OCI-LY7 (cell line): ENCODE measurements around the gene SEC11A. TPM values are rescaled to one million over a fixed set of nuclear protein-coding genes. Genes with fewer than 3 reads are reported as not detected.
A peak's percentile ranks its signal among the peaks of the same experiment; 100 is the strongest.

ENCODE experiments used
- BruUV-seq: library from RNA; stranded (reverse); fragments of 400-500 nt; replicated peaks from 2 replicates; lab custom pipeline; 2021; lab: Mats Ljungman, UMichigan
- CTCF ChIA-PET: fragments of 300-600 bp; sonication (Branson Sonifier 250); formaldehyde crosslinking; loops from one replicate; lab custom pipeline; 2022; ENCODE audit warnings: antibody characterized with exemption; ENCODE audit not compliant: unreplicated experiment; lab: Charles Lee
- POLR2A ChIA-PET: fragments of 300-600 bp; sonication (Branson Sonifier 250); formaldehyde crosslinking; loops from one replicate; lab custom pipeline; 2022; ENCODE audit warnings: antibody characterized with exemption; lab: Charles Lee
- DNase-seq: peaks from one replicate; pipeline ENCODE4 v3.0.0-alpha.2; 2015; ENCODE audit warnings: low spot score
- H2AFZ ChIP-seq: fragments of 200-600 bp; sonication (generic), shearing (Covaris generic); 2 replicates; pipeline ENCODE4 v1.6.1; 2014; ENCODE audit warnings: mild to moderate bottlenecking, antibody characterized with exemption, low read length, moderate library complexity
- H3K27ac ChIP-seq: fragments of 200-600 bp; sonication (generic); 2 replicates; pipeline ENCODE4 v1.5.1; 2014; ENCODE audit warnings: mixed run types, low read depth, mild to moderate bottlenecking, moderate library complexity, low read length, inconsistent platforms; ENCODE audit not compliant: poor library complexity, severe bottlenecking
- H3K36me3 ChIP-seq: fragments of 200-600 bp; sonication (generic); 2 replicates; pipeline ENCODE4 v1.6.1; 2014; ENCODE audit warnings: mild to moderate bottlenecking, antibody characterized with exemption, low read length, moderate library complexity, mixed read lengths; ENCODE audit not compliant: insufficient read depth
- H3K4me1 ChIP-seq: fragments of 200-600 bp; sonication (generic); 2 replicates; pipeline ENCODE4 v1.5.1; 2014; ENCODE audit warnings: mild to moderate bottlenecking, low read length; ENCODE audit not compliant: insufficient read depth, poor library complexity, severe bottlenecking
- H3K4me2 ChIP-seq: fragments of 200-600 bp; sonication (generic); 2 replicates; pipeline ENCODE4 v1.6.1; 2014; ENCODE audit warnings: mild to moderate bottlenecking, low read length
- H3K4me3 ChIP-seq: fragments of 200-600 bp; sonication (generic); 2 replicates; pipeline ENCODE4 v1.5.1; 2014; ENCODE audit warnings: mild to moderate bottlenecking, low read depth, low read length; ENCODE audit not compliant: poor library complexity, severe bottlenecking
- H3K79me2 ChIP-seq: fragments of 200-600 bp; sonication (generic); 2 replicates; pipeline ENCODE4 v1.6.1; 2016; ENCODE audit warnings: low read depth, mild to moderate bottlenecking, low read length, moderate library complexity, mixed read lengths; ENCODE audit not compliant: insufficient read depth
- H3K9me2 ChIP-seq: fragments of 200-600 bp; sonication (generic); 2 replicates; pipeline ENCODE4 v1.6.1; 2016; ENCODE audit warnings: mild to moderate bottlenecking, low read length, mixed read lengths; ENCODE audit not compliant: insufficient read depth
- H3K9me3 ChIP-seq: fragments of 200-600 bp; sonication (generic); 2 replicates; pipeline ENCODE4 v1.6.1; 2014; ENCODE audit warnings: mild to moderate bottlenecking, mixed run types, low read length, mixed read lengths
- H4K20me1 ChIP-seq: fragments of 200-600 bp; sonication (generic); 2 replicates; pipeline ENCODE4 v1.6.1; 2014; ENCODE audit warnings: mild to moderate bottlenecking, antibody characterized with exemption, low read length, moderate library complexity, mixed read lengths; ENCODE audit not compliant: insufficient read depth
- CTCF ChIP-seq: fragments of 200-600 bp; sonication (generic); conservative IDR thresholded peaks from 2 replicates; pipeline ENCODE4 v1.5.1; 2014; ENCODE audit warnings: mild to moderate bottlenecking, antibody characterized with exemption, low read length, moderate library complexity, mixed read lengths
- EZH2phosphoT487 ChIP-seq: fragments of 200-600 bp; sonication (generic); IDR thresholded peaks from 2 replicates; pipeline ENCODE4 v1.6.1; 2018; ENCODE audit warnings: low read depth, borderline replicate concordance, mild to moderate bottlenecking, mixed run types, antibody characterized with exemption, low read length, moderate library complexity, mixed read lengths
- intact Hi-C: fragments of 100-400 bp; cut with micrococcal nuclease; formaldehyde crosslinking; loops from one replicate; pipeline ENCODE4 v1.10.0; 2022; ENCODE audit not compliant: unreplicated experiment
- total RNA-seq, 2 experiments: library from RNA; depleted of rRNA in 1 of 2; stranded (reverse); fragments of >200 nt in 1 of 2; shearing (Covaris generic) in 1 of 2; gene quantifications; 2 replicates each; pipeline ENCODE4 v1.2.3, GENCODE V29; 2014 to 2022

The SEC11A gene
- total RNA-seq, 2 experiments from 2014 or later, result 41.4 to 93.6 TPM

- no peak for DNase-seq
- Histone ChIP-seq H2AFZ (no peak overlapping the region), H3K9me3 (no peaks in the 10 kb centered on the region), H3K4me2 (no peak overlapping the region), H3K36me3 (peaks cover 26% of the 10 kb centered on the region; the same call in 1 of the 2 replicates), H3K4me3 (no peak overlapping the region), H3K27ac (no peak overlapping the region), H4K20me1 (peaks cover 24% of the 10 kb centered on the region), H3K79me2 (peaks cover 91% of the 10 kb centered on the region), H3K9me2 (no peaks in the 10 kb centered on the region), H3K4me1 (peaks cover 12% of the 10 kb centered on the region)
- BruUV-seq, result no TSS peak
- ChIA-PET CTCF (no interaction called here), POLR2A (interaction anchor here (0.6 to 1.0 kb wide), 3 partner anchors 40 to 147 kb away, joined by 3 to 4 read pairs (median 4); no protein-coding TSS in a partner anchor)
- TF ChIP-seq CTCF (no peak), EZH2phosphoT487 (no peak)
- intact Hi-C loops, result no loop called here
Observed at GRCh38 chr15:84699538-84700191, 16.3 kb downstream of the SEC11A start.

GRCh38 chr15:84697236-84697990, 18.5 kb downstream of the SEC11A start:
- H3K4me1 ChIP-seq, result peaks cover 12% of the 10 kb centered on the region
- TSS peak; percentile 39 for BruUV-seq
- peaks cover 21% of the 10 kb centered on the region; the same call in 1 of the 2 replicates for H3K36me3 ChIP-seq
- TF ChIP-seq CTCF (no peak), EZH2phosphoT487 (no peak)
- H3K27ac ChIP-seq, result no peak overlapping the region
- no peak for DNase-seq
- H4K20me1 ChIP-seq, result peaks cover 14% of the 10 kb centered on the region
- POLR2A ChIA-PET, result interaction anchor here (0.6 to 2.2 kb wide), 7 partner anchors 9 to 25 kb away, joined by 3 to 7 read pairs (median 5); partner anchors contain the start of gene SEC11A
- CTCF ChIA-PET, result no interaction called here
- H3K9me3 ChIP-seq, result no peaks in the 10 kb centered on the region
- no peak overlapping the region for H3K4me2 ChIP-seq
- intact Hi-C loops, result no loop called here
- peaks cover 92% of the 10 kb centered on the region for H3K79me2 ChIP-seq
- H3K4me3 ChIP-seq, result no peak overlapping the region
- no peak overlapping the region for H2AFZ ChIP-seq
- H3K9me2 ChIP-seq, result no peaks in the 10 kb centered on the region
